Panc1 (cell line): ENCODE data around the gene RTP5. TPM values are rescaled to one million over a fixed set of nuclear protein-coding genes. Genes with fewer than 3 reads are reported as not detected.

Source experiments
- ATAC-seq: fragments of 200-7000 bp; cut with Tn5 transposase; 2 replicates; pipeline ENCODE4 v1.9.1; 2020; ENCODE audit warnings: mild to moderate bottlenecking, moderate library complexity
- BruUV-seq: library from RNA; stranded (reverse); fragments of 400-500 nt; replicated peaks from 2 replicates; lab custom pipeline; 2021; lab: Mats Ljungman, UMichigan
- CTCF ChIA-PET: fragments of 300-600 bp; sonication (Branson Sonifier 250); formaldehyde crosslinking; loops from one replicate; lab custom pipeline; 2022; ENCODE audit warnings: antibody characterized with exemption; lab: Charles Lee
- POLR2A ChIA-PET: fragments of 300-600 bp; sonication (Branson Sonifier 250); formaldehyde crosslinking; loops from one replicate; lab custom pipeline; 2022; ENCODE audit warnings: antibody characterized with exemption; lab: Charles Lee
- DNase-seq: peaks from one replicate; pipeline ENCODE4 v3.0.0-alpha.2; 2010; ENCODE audit warnings: low read depth, low spot score
- H3K27ac ChIP-seq: 2 replicates; pipeline ENCODE4 v1.5.1; 2011; ENCODE audit warnings: mild to moderate bottlenecking, low read length, inconsistent platforms
- H3K27me3 ChIP-seq: fragments of 200-500 bp; sonication (Bioruptor generic); 2 replicates; pipeline ENCODE4 v1.6.0; 2014; ENCODE audit warnings: low read length, inconsistent platforms; ENCODE audit not compliant: control insufficient read depth, insufficient read depth
- H3K36me3 ChIP-seq: fragments of 200-500 bp; sonication (Bioruptor generic); 2 replicates; pipeline ENCODE4 v1.5.1; 2014; ENCODE audit warnings: inconsistent platforms, mild to moderate bottlenecking, low read length, moderate library complexity; ENCODE audit not compliant: control insufficient read depth, insufficient read depth
- H3K4me1 ChIP-seq: 2 replicates; pipeline ENCODE4 v1.5.1; 2011; ENCODE audit warnings: inconsistent platforms, mild to moderate bottlenecking, low read length, moderate library complexity; ENCODE audit not compliant: control insufficient read depth, insufficient read depth
- H3K4me3 ChIP-seq, 2 experiments: 2 replicates each; pipeline ENCODE4 v1.5.1; 2011 to 2012; ENCODE audit warnings: low read depth in 2 of 2, low read length in 2 of 2, mild to moderate bottlenecking in 2 of 2, inconsistent platforms in 1 of 2, moderate library complexity in 1 of 2
- H3K9me3 ChIP-seq: fragments of 200-500 bp; sonication (Bioruptor generic); 2 replicates; pipeline ENCODE4 v1.5.1; 2014; ENCODE audit warnings: low read depth, mild to moderate bottlenecking, inconsistent platforms, low read length, moderate library complexity; ENCODE audit not compliant: control insufficient read depth, insufficient read depth
- CTCF ChIP-seq: fragments of 450-650 bp; IDR thresholded peaks from 2 replicates; pipeline ENCODE4 v1.5.1; 2017; ENCODE audit warnings: mild to moderate bottlenecking
- POLR2AphosphoS5 ChIP-seq: IDR thresholded peaks from 2 replicates; pipeline ENCODE4 v1.6.1; 2012; ENCODE audit warnings: mild to moderate bottlenecking, low read depth, low read length, moderate library complexity
- REST ChIP-seq, 2 experiments: IDR thresholded peaks; 2 replicates each; pipeline ENCODE4 v1.6.1; 2011 to 2012; ENCODE audit warnings: low read depth in 2 of 2, control low read depth in 1 of 2, low read length in 1 of 2, mild to moderate bottlenecking in 1 of 2, moderate library complexity in 1 of 2; ENCODE audit not compliant: insufficient read depth in 1 of 2
- SIN3A ChIP-seq: IDR thresholded peaks from 2 replicates; pipeline ENCODE4 v1.6.1; 2012; ENCODE audit warnings: low read depth, mild to moderate bottlenecking, low read length, moderate library complexity, borderline replicate concordance; ENCODE audit not compliant: insufficient read depth
- TCF7L2 ChIP-seq: IDR thresholded peaks from 2 replicates; pipeline ENCODE4 v1.6.1; 2011; ENCODE audit warnings: mild to moderate bottlenecking, low read depth, low read length, inconsistent platforms
- in situ Hi-C: cut with HindIII; loops from 2 replicates; pipeline ENCODE4 v1.10.0; 2016; ENCODE audit warnings: low sequenced_read_pairs, low pct_unique_long_range_greater_than_20kb
- intact Hi-C: fragments of 100-400 bp; cut with micrococcal nuclease; formaldehyde crosslinking; loops from one replicate; pipeline ENCODE4 v1.10.0; 2022; ENCODE audit not compliant: unreplicated experiment
- total RNA-seq: library from RNA; stranded (reverse); gene quantifications from one replicate; pipeline ENCODE4 v1.2.1, GENCODE V29; 2021; ENCODE audit not compliant: unreplicated experiment

The RTP5 gene
- total RNA-seq, 1 experiment from 2014 or later: not detected

- Histone ChIP-seq H3K27ac (no peak overlapping the region), H3K36me3 (no peaks in the 10 kb centered on the region), H3K27me3 (no peaks in the 10 kb centered on the region), H3K4me3 (no peak overlapping the region), H3K4me1 (peaks cover 8% of the 10 kb centered on the region; the same call in 1 of the 2 replicates), H3K9me3 (no peaks in the 10 kb centered on the region)
- no peak for DNase-seq
- ATAC-seq: no peak; the same call in 1 of the 2 replicates
- in situ Hi-C loops: no loop called here
- BruUV-seq: no TSS peak
- ChIA-PET CTCF (no interaction called here), POLR2A (no interaction called here)
- intact Hi-C loops: no loop called here
- no peak for TF ChIP-seq CTCF
- TF ChIP-seq POLR2AphosphoS5: no peak
- no peak for TF ChIP-seq TCF7L2
- no peak for TF ChIP-seq SIN3A
Measured at GRCh38 chr2:241859017-241859435, 10.5 kb upstream of the RTP5 start.

GRCh38 chr2:241859436-241860183 is 9.9 kb upstream of the RTP5 start:
- Histone ChIP-seq H3K27me3 (no peaks in the 10 kb centered on the region), H3K36me3 (no peaks in the 10 kb centered on the region), H3K27ac (no peak overlapping the region), H3K4me1 (peaks cover 8% of the 10 kb centered on the region; the same call in 1 of the 2 replicates), H3K9me3 (no peaks in the 10 kb centered on the region), H3K4me3 (no peak overlapping the region; a peak in 1 of 4 replicates)
- peak; percentile 46 for ATAC-seq
- DNase-seq: no peak
- intact Hi-C loops: no loop called here
- BruUV-seq: no TSS peak
- CTCF ChIA-PET: interaction anchor here (0.6 kb wide), 2 partner anchors 23 to 63 kb away, joined by 3 to 6 read pairs; no protein-coding TSS in a partner anchor
- in situ Hi-C loops: no loop called here
- TF ChIP-seq POLR2AphosphoS5 (no peak), CTCF (no peak), REST (IDR thresholded peaks at IDR 0.05; ENCODE audit: insufficient read depth in 1 of 2, low read depth in 2 of 2, low read length in 1 of 2) (no peak), TCF7L2 (no peak)
- POLR2A ChIA-PET: no interaction called here
